Caco-2 (cell line): ENCODE measurements around the gene C16orf87. TPM values are rescaled to one million over a fixed set of nuclear protein-coding genes. Genes with fewer than 3 reads are reported as not detected.
A peak's percentile ranks its signal among the peaks of the same experiment; 100 is the strongest.

Experiments used
- BruUV-seq: library from RNA; stranded (reverse); fragments of 400-500 nt; replicated peaks from 2 replicates; lab custom pipeline; 2021; lab: Mats Ljungman, UMichigan
- CTCF ChIA-PET: fragments of 300-600 bp; sonication (Branson Sonifier 250); formaldehyde crosslinking; loops from one replicate; lab custom pipeline; 2022; ENCODE audit warnings: antibody characterized with exemption; lab: Charles Lee
- POLR2A ChIA-PET: fragments of 300-600 bp; sonication (Branson Sonifier 250); formaldehyde crosslinking; loops from one replicate; lab custom pipeline; 2022; ENCODE audit warnings: antibody characterized with exemption; lab: Charles Lee
- DNase-seq, 2 experiments: peaks; one replicate each; pipeline versions ENCODE4 v3.0.0 to v3.0.0-alpha.2; 2020 to 2022
- H3K27me3 ChIP-seq: replicated peaks from 2 replicates; pipeline ENCODE4 v1.6.0; 2011; ENCODE audit warnings: low read length; ENCODE audit not compliant: control insufficient read depth, insufficient read depth
- H3K36me3 ChIP-seq: 2 replicates; pipeline ENCODE4 v1.5.1; 2011; ENCODE audit warnings: low read length; ENCODE audit not compliant: control insufficient read depth, insufficient read depth
- H3K4me1 ChIP-seq: fragments of 250-450 bp; sonication (Bioruptor Pico); 2 replicates; pipeline ENCODE4 v1.5.1; 2020; ENCODE audit warnings: mild to moderate bottlenecking
- H3K4me3 ChIP-seq: 2 replicates; pipeline ENCODE4 v1.5.1; 2011; ENCODE audit warnings: low read depth, mild to moderate bottlenecking, control low read depth, low read length
- H3K9me3 ChIP-seq: fragments of 250-450 bp; sonication (Bioruptor Pico); 2 replicates; pipeline ENCODE4 v1.5.1; 2020; ENCODE audit warnings: mild to moderate bottlenecking, moderate library complexity
- H3K27ac Mint-ChIP-seq: one replicate; pipeline ENCODE4 v1.8.0; 2022; ENCODE audit warnings: mixed read lengths; ENCODE audit not compliant: unreplicated experiment
- H3K27me3 Mint-ChIP-seq: one replicate; pipeline ENCODE4 v1.8.0; 2022; ENCODE audit warnings: mixed read lengths; ENCODE audit not compliant: insufficient read depth, unreplicated experiment
- H3K36me3 Mint-ChIP-seq: one replicate; pipeline ENCODE4 v1.8.0; 2022; ENCODE audit warnings: mild to moderate bottlenecking, mixed read lengths; ENCODE audit not compliant: insufficient read depth, unreplicated experiment
- H3K4me1 Mint-ChIP-seq: one replicate; pipeline ENCODE4 v1.8.0; 2022; ENCODE audit warnings: low read depth, mixed read lengths; ENCODE audit not compliant: unreplicated experiment
- H3K4me3 Mint-ChIP-seq: one replicate; pipeline ENCODE4 v1.8.0; 2022; ENCODE audit warnings: mild to moderate bottlenecking, moderate library complexity, mixed read lengths; ENCODE audit not compliant: unreplicated experiment
- H3K9me3 Mint-ChIP-seq: one replicate; pipeline ENCODE4 v1.8.0; 2022; ENCODE audit warnings: mixed read lengths; ENCODE audit not compliant: unreplicated experiment
- CTCF ChIP-seq, 2 experiments: fragments of 200-600 bp in 1 of 2; IDR thresholded peaks; 1 replicate in 1 of 2; 2 replicates in 1 of 2; pipeline versions ENCODE4 v1.5.1 to v1.8.0; 2011 to 2022; ENCODE audit warnings: antibody characterized with exemption in 1 of 2, control low read depth in 1 of 2, inconsistent platforms in 1 of 2, low read depth in 1 of 2, low read length in 1 of 2, mild to moderate bottlenecking in 1 of 2, moderate library complexity in 1 of 2; ENCODE audit not compliant: insufficient read depth in 1 of 2, severe bottlenecking in 1 of 2, unreplicated experiment in 1 of 2
- intact Hi-C: fragments of 100-400 bp; cut with micrococcal nuclease; formaldehyde crosslinking; loops from one replicate; pipeline ENCODE4 v1.10.0; 2022; ENCODE audit not compliant: unreplicated experiment
- total RNA-seq: library from RNA; stranded (reverse); gene quantifications from 2 replicates; pipeline ENCODE4 v1.2.3, GENCODE V29; 2022

C16orf87 gene
- total RNA-seq, 1 experiment from 2014 or later, result 12.1 TPM

DNA sequence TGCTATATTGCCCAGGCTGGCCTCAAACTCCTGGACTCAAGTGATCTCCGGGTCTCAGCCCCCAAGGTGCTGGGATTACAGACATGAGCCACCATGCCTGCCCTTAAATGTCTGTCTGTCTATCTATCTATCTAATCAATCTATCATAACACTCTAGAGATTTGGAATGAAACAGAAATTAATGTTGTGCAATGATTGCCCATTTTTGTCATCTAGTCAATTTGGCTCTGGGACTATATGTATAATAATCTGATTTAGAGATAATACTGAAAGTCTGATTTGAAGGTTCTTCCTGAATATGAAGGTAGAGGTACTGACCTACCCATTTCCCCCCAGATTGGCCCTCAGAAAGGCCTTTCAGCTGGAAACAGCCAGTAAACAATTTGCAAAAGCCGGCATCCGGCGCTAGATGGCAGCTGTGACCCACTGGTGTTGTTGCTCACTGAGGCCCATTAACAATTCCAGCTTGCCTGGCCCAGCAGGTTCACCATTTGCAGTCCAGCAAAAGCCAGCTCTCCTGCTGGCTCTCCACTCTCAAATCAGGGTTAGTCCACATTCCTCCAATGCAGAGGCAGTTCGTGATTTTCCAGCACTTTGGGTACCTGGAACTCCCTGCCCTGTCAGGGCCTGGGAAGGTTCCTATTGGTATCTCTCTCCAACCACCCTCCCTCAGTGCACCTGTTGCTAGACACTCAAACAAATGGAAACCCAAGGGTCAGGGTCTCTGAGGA is 22.9 kb upstream of the C16orf87 start:
- Mint-ChIP-seq H3K9me3 (no peaks in the 10 kb centered on the region), H3K36me3 (no peaks in the 10 kb centered on the region)
- peaks cover 49% of the 10 kb centered on the region for H3K4me1 ChIP-seq

GRCh38 chr16:46852130-46852529 is 21.1 kb upstream of the C16orf87 start:
- no peak for DNase-seq
- no peak overlapping the region for H3K27ac Mint-ChIP-seq
- H3K36me3 Mint-ChIP-seq, result no peaks in the 10 kb centered on the region
- Histone ChIP-seq H3K4me1 (peaks cover 33% of the 10 kb centered on the region), H3K36me3 (no peaks in the 10 kb centered on the region), H3K27me3 (no peaks in the 10 kb centered on the region), H3K4me3 (no peak overlapping the region), H3K9me3 (no peaks in the 10 kb centered on the region)
- no peak for TF ChIP-seq CTCF (IDR thresholded peaks at IDR 0.05; ENCODE audit: insufficient read depth in 1 of 2, low read depth in 1 of 2, low read length in 1 of 2, severe bottlenecking in 1 of 2, unreplicated experiment in 1 of 2)
- intact Hi-C loops, result loop anchor here (5.0 to 10.0 kb wide), 3 partner anchors 165 to 1313 kb away; partner anchors contain the start of gene NETO2
- CTCF ChIA-PET, result interaction anchor here (0.6 to 0.8 kb wide), 2 partner anchors 55 to 94 kb away, joined by 3 read pairs; no protein-coding TSS in a partner anchor
- no TSS peak for BruUV-seq
- H3K27me3 Mint-ChIP-seq, result no peaks in the 10 kb centered on the region
- POLR2A ChIA-PET, result interaction anchor here (0.6 kb wide), 1 partner anchor 18 kb away, joined by 10 read pairs; no protein-coding TSS in a partner anchor
- no peak overlapping the region for H3K4me3 Mint-ChIP-seq
- H3K4me1 Mint-ChIP-seq, result peaks cover 36% of the 10 kb centered on the region
- H3K9me3 Mint-ChIP-seq, result no peaks in the 10 kb centered on the region

More for the DNA sequence above, 22.9 kb upstream of the C16orf87 start:
- Histone ChIP-seq H3K27me3 (no peaks in the 10 kb centered on the region), H3K9me3 (no peaks in the 10 kb centered on the region), H3K4me3 (no peak overlapping the region), H3K36me3 (no peaks in the 10 kb centered on the region)
- intact Hi-C loops, result loop anchor here (1.0 to 10.0 kb wide), 6 partner anchors 55 to 1311 kb away; partner anchors contain the start of gene NETO2
- peak; percentile 83 to 87 for TF ChIP-seq CTCF (IDR thresholded peaks at IDR 0.05; ENCODE audit: insufficient read depth in 1 of 2, low read depth in 1 of 2, low read length in 1 of 2, severe bottlenecking in 1 of 2, unreplicated experiment in 1 of 2)
- DNase-seq, result peak; percentile 85 to 86
- peaks cover 50% of the 10 kb centered on the region for H3K4me1 Mint-ChIP-seq
- no peak overlapping the region for H3K27ac Mint-ChIP-seq
- no TSS peak for BruUV-seq
- no peak overlapping the region for H3K4me3 Mint-ChIP-seq
- ChIA-PET CTCF (interaction anchor here (0.7 to 2.0 kb wide), 23 partner anchors 23 to 1311 kb away, joined by 3 to 41 read pairs (median 4); partner anchors contain the start of gene GPT2), POLR2A (no interaction called here)
- H3K27me3 Mint-ChIP-seq, result no peaks in the 10 kb centered on the region

DNA sequence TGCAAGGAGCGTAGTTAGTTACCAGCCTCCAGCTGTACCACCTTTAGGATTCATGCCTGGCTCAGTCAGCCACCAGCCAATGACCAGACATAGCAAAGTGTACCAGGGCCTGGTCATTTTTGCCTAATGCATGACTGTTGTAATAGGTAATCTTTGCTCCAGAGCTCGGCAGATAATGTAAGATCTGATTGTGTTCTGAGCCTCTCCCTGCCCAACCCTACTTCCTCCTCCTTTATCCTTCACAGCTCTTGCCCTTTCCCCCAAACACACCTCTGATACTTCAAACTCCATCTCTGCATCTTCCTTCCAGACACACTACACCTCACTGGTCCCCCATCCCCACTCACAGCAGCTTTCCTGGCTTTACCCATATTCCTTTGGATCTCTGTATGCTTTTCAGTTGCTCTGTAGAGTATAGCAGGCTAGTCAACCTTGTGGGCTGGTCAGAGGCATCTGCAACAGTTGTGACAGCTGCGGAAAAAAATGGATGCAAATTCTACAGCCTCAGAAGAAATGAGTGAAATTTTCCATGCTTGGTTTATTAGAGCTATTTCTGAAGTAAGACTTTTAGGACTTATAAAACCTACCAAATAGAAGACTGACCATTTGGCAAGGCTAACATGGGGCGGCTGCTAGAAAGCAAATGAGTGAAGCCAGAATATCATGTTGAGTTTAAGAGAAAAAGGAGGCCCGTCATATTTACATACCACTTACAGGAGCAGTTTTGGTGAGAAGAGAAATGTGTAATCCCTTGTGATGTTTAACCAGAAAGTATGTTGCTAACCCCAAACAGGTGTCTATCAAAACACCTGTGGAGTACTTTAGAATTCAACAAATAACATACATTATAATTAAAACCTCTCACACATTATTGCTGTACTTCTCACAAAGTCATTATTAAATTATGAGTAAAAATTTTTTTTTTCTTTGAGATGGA is 19.9 kb upstream of the C16orf87 start:
- no peaks in the 10 kb centered on the region for H3K27me3 Mint-ChIP-seq
- no peak overlapping the region for H3K4me3 Mint-ChIP-seq
- H3K27ac Mint-ChIP-seq, result no peak overlapping the region
- no peaks in the 10 kb centered on the region for H3K9me3 ChIP-seq
- no peaks in the 10 kb centered on the region for H3K36me3 Mint-ChIP-seq
- POLR2A ChIA-PET, result no interaction called here
- no peaks in the 10 kb centered on the region for H3K27me3 ChIP-seq
- no TSS peak for BruUV-seq
- no peaks in the 10 kb centered on the region for H3K36me3 ChIP-seq
- peaks cover 20% of the 10 kb centered on the region for H3K4me1 ChIP-seq
- no peak for DNase-seq
- TF ChIP-seq CTCF (IDR thresholded peaks at IDR 0.05; ENCODE audit: insufficient read depth in 1 of 2, low read depth in 1 of 2, low read length in 1 of 2, severe bottlenecking in 1 of 2, unreplicated experiment in 1 of 2), result no peak
- CTCF ChIA-PET, result no interaction called here
- no peak overlapping the region for H3K4me3 ChIP-seq
- H3K4me1 Mint-ChIP-seq, result peaks cover 36% of the 10 kb centered on the region
- H3K9me3 Mint-ChIP-seq, result no peaks in the 10 kb centered on the region
- intact Hi-C loops, result loop anchor here (5.0 to 10.0 kb wide), 3 partner anchors 166 to 1314 kb away; partner anchors contain the start of gene NETO2
